ENCODE results near the gene BTN2A1.
"Not testable (repeated sequence)": the region's sequence is repeated elsewhere in the genome, so short reads cannot be mapped to it uniquely, and the experiment has no call there.

The BTN2A1 gene

DNA sequence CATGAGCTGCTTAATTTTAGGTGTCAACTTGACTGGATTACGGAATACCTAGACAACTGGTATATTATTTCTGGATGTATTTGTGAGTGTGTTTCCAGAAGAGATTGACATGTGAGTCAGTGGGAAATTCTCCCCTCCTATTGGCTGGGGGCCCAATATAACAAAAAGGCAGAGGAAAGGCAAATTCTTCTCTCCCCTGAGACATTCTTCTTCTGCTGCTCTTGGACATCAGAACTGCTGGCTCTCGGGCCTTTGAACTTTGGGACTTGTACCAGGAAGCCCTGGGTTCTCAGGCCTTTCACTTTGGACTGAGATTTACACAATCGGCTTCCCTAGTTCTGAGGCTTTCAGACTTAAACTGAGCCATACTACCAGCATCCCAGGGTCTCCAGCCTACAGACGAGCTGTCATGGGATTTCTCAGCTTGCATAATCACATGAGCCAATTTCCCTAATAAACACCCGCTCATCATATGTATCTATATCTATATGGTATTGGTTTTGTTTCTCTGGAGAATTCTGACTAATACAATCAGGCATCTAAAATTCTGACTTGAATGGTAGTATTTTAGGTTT lies 25.0 kb upstream of the BTN2A1 start:
- TF ChIP-seq, protein P1, sequence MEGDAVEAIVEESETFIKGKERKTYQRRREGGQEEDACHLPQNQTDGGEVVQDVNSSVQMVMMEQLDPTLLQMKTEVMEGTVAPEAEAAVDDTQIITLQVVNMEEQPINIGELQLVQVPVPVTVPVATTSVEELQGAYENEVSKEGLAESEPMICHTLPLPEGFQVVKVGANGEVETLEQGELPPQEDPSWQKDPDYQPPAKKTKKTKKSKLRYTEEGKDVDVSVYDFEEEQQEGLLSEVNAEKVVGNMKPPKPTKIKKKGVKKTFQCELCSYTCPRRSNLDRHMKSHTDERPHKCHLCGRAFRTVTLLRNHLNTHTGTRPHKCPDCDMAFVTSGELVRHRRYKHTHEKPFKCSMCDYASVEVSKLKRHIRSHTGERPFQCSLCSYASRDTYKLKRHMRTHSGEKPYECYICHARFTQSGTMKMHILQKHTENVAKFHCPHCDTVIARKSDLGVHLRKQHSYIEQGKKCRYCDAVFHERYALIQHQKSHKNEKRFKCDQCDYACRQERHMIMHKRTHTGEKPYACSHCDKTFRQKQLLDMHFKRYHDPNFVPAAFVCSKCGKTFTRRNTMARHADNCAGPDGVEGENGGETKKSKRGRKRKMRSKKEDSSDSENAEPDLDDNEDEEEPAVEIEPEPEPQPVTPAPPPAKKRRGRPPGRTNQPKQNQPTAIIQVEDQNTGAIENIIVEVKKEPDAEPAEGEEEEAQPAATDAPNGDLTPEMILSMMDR (IDR thresholded peaks at IDR 0.05; ENCODE audit: low read depth, low read length): no peak
- TF ChIP-seq MAX (IDR thresholded peaks at IDR 0.05; ENCODE audit: low read depth, low read length) (no peak), POLR2A (IDR thresholded peaks at IDR 0.05; ENCODE audit: extremely low read depth, insufficient read length) (no peak), MYC (IDR thresholded peaks at IDR 0.05; ENCODE audit: low read depth, low read length) (no peak)
- no peak overlapping the region for H3K4me3 ChIP-seq (ENCODE audit: low read depth, low read length)
- no peak for DNase-seq (ENCODE audit: low read depth)

GRCh38 chr6:26433680-26434079 lies 24.1 kb upstream of the BTN2A1 start:
- DNase-seq (ENCODE audit: low read depth); H3K4me3 ChIP-seq (ENCODE audit: low read depth, low read length): not testable (repeated sequence)

GRCh38 chr6:26436018-26436417 lies 21.7 kb upstream of the BTN2A1 start:
- no peak overlapping the region for H3K4me3 ChIP-seq (ENCODE audit: low read depth, low read length)
- DNase-seq (ENCODE audit: low read depth): no peak
- no peak for TF ChIP-seq MYC (IDR thresholded peaks at IDR 0.05; ENCODE audit: low read depth, low read length)
- TF ChIP-seq, protein P1 (IDR thresholded peaks at IDR 0.05; ENCODE audit: low read depth, low read length): no peak
- no peak for TF ChIP-seq MAX (IDR thresholded peaks at IDR 0.05; ENCODE audit: low read depth, low read length)
- no peak for TF ChIP-seq POLR2A (IDR thresholded peaks at IDR 0.05; ENCODE audit: extremely low read depth, insufficient read length)

- TF ChIP-seq POLR2A (IDR thresholded peaks at IDR 0.05; ENCODE audit: extremely low read depth, insufficient read length) (no peak), MAX (IDR thresholded peaks at IDR 0.05; ENCODE audit: low read depth, low read length) (no peak), MYC (IDR thresholded peaks at IDR 0.05; ENCODE audit: low read depth, low read length) (no peak)
- TF ChIP-seq, protein P1 (IDR thresholded peaks at IDR 0.05; ENCODE audit: low read depth, low read length): no peak
- H3K4me3 ChIP-seq (ENCODE audit: low read depth, low read length): no peak overlapping the region
- DNase-seq (ENCODE audit: low read depth): no peak
These were observed 20.2 kb upstream of the BTN2A1 start for GRCh38 chr6:26437550-26437949.

- DNase-seq (ENCODE audit: low read depth): no peak
- TF ChIP-seq, protein P1 (IDR thresholded peaks at IDR 0.05; ENCODE audit: low read depth, low read length): no peak
- TF ChIP-seq MAX (IDR thresholded peaks at IDR 0.05; ENCODE audit: low read depth, low read length): no peak
- no peak for TF ChIP-seq MYC (IDR thresholded peaks at IDR 0.05; ENCODE audit: low read depth, low read length)
- no peak for TF ChIP-seq POLR2A (IDR thresholded peaks at IDR 0.05; ENCODE audit: extremely low read depth, insufficient read length)
- no peak overlapping the region for H3K4me3 ChIP-seq (ENCODE audit: low read depth, low read length)
These were observed 19.8 kb upstream of the BTN2A1 start for GRCh38 chr6:26438000-26438399.

DNA sequence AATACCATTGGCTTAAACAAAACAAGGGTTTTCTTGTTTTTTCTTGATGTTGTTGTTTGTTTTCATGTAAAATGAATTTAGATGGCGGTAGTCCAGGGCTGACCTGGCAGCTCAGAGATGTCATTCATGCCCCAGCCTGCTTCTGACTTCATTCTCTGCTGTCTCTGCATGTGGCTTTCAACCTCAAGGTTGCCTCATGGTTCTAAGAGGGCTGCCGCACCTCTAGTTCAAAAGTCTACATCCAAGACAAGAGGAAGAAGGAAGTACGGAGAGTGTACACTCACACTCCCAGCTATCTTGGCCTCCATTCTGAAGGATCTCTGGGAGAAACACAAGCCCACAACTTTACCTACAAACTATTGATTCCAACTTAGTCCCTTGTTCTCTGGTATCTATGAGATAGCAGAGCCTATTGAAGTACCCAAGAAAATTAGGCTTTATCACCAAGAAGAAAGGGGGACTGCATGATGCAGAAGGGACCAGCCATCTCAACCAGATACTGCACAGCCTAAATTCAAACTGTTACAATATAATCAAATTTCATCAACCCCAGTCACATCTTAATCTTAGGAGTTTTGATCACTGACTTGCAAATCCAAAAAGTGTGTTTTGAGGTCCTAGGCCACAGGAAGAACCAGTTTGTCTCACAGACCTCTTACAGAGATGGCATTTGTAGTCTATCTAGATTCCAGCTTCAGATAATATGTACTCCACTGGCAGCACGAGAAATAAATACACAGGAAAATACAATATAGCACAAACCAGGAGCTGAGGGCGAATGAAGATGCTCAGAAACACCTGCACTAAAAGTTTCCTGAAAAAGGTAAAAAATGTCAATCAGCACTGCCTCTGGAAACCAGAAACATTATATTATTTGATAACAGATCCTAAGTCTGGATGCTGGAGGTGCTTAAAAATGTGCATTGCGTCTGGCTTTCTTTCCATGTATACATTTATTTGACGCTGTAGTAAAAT lies 18.3 kb upstream of the BTN2A1 start:
- DNase-seq (ENCODE audit: low read depth): peak; percentile 52
- peak overlapping the region; percentile 71 for H3K4me3 ChIP-seq (ENCODE audit: low read depth, low read length)
- TF ChIP-seq, protein P1 (IDR thresholded peaks at IDR 0.05; ENCODE audit: low read depth, low read length): no peak
- TF ChIP-seq MYC (IDR thresholded peaks at IDR 0.05; ENCODE audit: low read depth, low read length) (no peak), MAX (IDR thresholded peaks at IDR 0.05; ENCODE audit: low read depth, low read length) (no peak), POLR2A (IDR thresholded peaks at IDR 0.05; ENCODE audit: extremely low read depth, insufficient read length) (no peak)
